Left forelimb (tissue), 1 donor: ENCODE measurements around the gene IQCE.
"Not testable (repeated sequence)": the region's sequence is repeated elsewhere in the genome, so short reads cannot be mapped to it uniquely, and the experiment has no call there.

ENCODE experiments used
- DNase-seq: peaks from one replicate; pipeline ENCODE4 v3.0.0-alpha.2; 2018; ENCODE audit warnings: low spot score

IQCE gene

DNA sequence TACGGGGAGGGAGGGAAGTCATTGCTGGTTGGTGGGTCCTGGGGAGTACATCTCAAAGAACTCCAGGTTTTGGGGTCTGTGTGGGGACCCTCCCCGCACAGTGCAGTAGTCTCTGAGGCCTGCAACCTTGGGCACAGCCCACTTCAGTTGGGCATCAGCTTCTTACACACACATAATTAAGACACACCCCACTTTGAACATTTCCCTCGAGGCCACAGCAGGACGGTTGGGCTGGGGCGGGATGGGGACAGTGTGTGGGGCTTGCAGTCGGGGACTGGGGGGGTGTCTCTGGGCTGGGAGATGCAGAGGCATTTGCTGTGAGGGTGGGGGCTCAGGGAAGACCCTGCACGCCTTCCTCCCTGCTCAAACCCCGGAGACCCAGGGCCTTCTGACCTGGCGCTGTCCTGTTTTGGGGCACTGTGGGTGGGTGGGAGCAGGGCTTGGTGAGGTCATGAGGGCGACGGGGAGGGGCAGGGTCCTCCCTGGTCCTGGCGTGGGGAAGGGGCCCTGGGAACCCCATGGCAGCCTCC is 38.0 kb upstream of the IQCE start:
- DNase-seq, result no peak

GRCh38 chr7:2521341-2521745 is 37.4 kb upstream of the IQCE start:
- DNase-seq, result no peak

- DNase-seq, result no peak
Observed at GRCh38 chr7:2521952-2522591, 36.7 kb upstream of the IQCE start.

GRCh38 chr7:2522780-2523433 is 35.9 kb upstream of the IQCE start:
- DNase-seq, result no peak

- DNase-seq, result no peak
Observed at GRCh38 chr7:2523461-2523936, 35.3 kb upstream of the IQCE start.

DNA sequence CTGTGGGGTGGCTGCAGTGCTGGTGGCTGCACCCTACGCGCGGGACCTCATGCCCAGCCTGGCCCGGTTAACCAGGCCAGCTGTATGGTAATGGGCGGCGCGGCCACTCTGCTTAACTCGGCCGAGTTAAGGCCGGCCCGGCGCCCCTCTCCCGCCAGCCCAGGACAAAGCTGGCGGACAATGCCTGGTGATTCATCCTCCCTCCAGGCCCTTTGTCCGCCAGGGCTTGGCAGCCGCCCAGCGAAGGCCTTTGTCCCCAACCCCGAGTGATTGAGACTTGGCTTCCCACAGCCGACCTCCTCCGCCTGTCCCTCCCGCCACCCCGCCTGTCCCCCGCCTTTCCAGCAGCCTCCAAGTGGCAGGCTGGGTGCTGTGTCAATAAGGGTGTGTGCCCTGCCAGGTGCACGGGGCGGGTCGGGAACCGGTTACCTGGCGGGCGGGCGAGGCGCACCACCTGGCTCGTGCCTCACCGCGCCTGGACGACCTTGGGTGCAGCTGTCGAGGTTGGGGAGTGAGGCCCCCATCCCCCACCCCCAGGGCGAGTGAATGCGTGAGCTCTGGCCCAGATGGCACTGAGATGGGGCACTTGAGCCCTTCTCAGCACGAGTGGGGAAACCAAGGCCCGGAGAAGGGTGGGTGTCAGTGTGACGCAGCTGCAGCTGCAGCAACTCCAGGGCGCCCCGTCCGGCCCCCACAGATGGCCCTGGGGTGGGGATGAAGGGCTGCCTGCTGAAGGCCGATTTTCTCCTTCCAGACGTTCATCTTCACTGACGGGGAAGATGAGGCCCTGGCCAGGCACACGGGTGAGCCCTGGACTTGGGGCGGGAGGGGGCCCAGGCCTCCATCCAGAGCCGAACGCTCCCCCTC is 34.6 kb upstream of the IQCE start:
- no peak for DNase-seq

GRCh38 chr7:2524808-2525657 is 33.7 kb upstream of the IQCE start:
- DNase-seq, result no peak

GRCh38 chr7:2525658-2526630 is 32.8 kb upstream of the IQCE start:
- no peak for DNase-seq

GRCh38 chr7:2526659-2527504 is 31.9 kb upstream of the IQCE start:
- no peak for DNase-seq

DNA sequence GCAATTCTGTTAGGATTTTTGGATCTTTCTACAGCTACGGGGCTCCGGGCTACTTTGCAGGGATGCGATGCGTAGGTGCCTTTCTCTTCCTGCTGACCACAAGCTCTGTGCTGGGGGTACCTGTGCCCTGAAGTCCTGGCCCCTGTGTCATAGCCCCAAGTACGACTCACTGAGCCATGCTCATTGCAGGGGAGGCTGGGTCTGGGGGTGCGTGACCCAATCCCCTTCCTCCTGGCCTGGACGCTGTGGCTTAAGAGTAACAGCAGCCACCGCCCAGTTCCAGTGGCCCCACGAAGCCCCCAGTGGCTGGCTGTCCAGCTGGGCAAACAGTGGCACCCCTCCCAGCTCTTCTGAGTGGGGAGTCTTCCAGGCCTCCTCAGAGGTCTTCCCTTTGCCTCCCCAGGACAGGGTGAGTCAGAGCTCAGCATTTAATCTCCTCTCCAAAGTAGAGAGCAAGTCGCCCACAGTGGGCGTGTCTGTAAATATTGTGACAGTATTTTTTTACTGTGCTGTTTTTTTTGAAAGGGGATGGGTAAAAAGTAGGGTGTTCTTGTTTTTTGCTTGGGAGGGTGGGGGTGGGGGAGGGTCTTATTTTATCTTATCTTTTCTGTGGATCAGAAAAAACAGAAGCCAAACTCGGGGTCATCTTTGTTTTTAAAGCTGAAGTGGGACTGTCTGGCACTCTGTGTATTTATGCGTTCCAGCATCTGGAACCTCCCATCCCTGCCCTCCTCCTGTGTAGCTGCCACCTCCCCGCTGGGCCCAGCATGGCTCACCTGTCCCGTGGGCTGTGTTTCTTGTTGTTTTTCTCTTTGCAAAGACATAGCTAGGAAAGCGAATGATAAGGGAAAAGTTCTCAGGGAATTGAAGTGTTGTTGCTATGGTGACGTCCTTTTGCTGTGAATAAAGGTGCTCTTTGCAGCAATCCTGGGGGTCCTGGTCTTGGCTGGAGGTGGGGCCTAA is 31.0 kb upstream of the IQCE start:
- DNase-seq, result no peak

DNA sequence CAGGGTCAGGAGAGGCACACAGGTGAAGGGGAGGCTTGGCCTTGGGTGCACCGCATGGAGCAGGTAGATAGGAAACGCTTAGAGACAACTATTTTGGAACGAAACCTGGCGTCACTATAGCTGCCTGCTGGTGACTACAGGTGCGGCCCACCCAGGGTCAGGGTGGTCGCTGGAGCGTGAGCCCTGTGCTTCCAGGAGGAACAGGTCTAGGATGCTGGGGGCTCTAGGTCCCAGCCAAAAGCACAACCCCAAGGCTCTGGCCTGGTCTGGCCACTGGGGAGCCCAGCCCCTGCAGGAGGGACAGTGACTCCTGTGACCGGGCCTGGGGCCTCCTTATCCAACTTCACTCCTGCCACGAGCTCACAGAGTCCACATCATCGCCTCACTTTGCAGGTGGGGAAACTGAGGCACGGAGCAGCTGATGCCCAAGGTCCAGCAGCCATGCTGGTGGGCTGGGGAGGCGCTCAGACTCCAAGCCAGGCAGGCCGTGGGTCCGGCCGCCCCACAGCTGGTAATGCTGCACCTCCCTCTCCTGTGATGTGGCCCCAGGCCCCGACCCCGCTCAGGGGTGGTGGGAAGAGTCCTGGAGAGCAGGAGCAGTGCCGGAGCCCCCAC is 30.2 kb upstream of the IQCE start:
- DNase-seq, result no peak

DNA sequence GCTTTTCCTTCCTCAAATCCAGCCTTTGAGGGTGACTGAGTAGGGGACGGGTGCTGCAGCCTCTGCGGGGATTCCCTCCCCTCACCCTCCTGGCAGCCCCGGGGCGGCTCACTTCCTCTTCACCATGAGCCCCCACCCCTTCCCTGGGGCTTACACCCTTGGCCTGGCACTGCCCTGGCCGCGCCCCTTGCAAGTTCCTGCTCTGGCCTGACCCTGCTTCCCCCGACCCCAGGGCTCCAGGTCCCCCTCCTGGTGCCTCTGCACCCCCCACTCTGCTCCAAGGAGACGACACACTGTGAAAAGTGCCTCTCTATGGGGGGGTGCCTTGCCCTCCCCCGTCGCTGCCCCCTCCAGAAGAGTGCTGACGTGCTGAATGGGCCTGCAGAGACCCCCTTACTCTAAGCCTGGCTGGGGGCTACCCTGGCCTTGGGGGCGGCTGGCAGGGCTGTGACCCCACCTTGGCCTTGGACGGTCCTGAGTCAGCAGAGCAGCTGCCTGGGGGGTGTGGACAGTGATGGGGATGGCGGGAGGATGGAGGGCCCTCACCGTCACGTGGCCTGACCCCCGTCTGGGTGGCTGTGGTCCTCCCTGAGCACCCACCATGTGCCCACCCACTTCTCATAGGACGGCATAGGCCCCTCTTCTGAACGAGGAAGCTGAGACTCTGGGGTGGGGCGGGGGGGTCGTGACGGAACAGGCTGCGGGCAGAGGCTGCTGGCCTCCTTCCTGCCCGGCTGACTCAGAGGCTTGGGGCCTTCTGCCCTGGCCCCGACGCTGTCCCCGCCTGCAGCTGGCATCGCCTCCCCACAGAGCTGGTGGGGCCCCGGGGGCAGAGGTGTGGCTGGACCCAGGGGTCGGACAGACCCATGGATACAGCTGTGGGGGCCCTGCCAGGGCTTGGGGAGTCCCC is 29.4 kb upstream of the IQCE start:
- no peak for DNase-seq

- DNase-seq, result no peak
Observed at GRCh38 chr7:2530071-2530987, 28.4 kb upstream of the IQCE start.

- DNase-seq, result not testable (repeated sequence)
Observed at GRCh38 chr7:2530994-2531795, 27.6 kb upstream of the IQCE start.

GRCh38 chr7:2531796-2532110 is 27.0 kb upstream of the IQCE start:
- not testable (repeated sequence) for DNase-seq
